Measurements from ENCODE around the gene MGAT4C.

Gene MGAT4C

GRCh38 chr12:86261142-86261541, 5.0 kb upstream of the MGAT4C start:
- Histone ChIP-seq H3K27ac (ENCODE audit: low read depth, low read length) (no peak overlapping the region), H3K9me3 (ENCODE audit: control insufficient read depth, insufficient read depth, low read depth, low read length) (no peaks in the 10 kb centered on the region), H3K4me3 (ENCODE audit: low read depth, low read length) (no peak overlapping the region), H3K27me3 (ENCODE audit: control insufficient read depth, insufficient read depth, low read length) (no peaks in the 10 kb centered on the region), H3K9ac (ENCODE audit: low read length) (no peak overlapping the region), H3K4me1 (ENCODE audit: control insufficient read depth, insufficient read depth, low read length) (peaks cover 13% of the 10 kb centered on the region; the same call in 1 of the 2 replicates), H3K36me3 (ENCODE audit: control insufficient read depth, insufficient read depth, low read length) (no peaks in the 10 kb centered on the region)

- no peak overlapping the region for H3K27ac ChIP-seq (ENCODE audit: low read depth, low read length)
- no peak overlapping the region for H3K4me3 ChIP-seq (ENCODE audit: low read depth, low read length)
- no peaks in the 10 kb centered on the region for H3K9me3 ChIP-seq (ENCODE audit: control insufficient read depth, insufficient read depth, low read depth, low read length)
- no peaks in the 10 kb centered on the region for H3K36me3 ChIP-seq (ENCODE audit: control insufficient read depth, insufficient read depth, low read length)
- H3K27me3 ChIP-seq (ENCODE audit: control insufficient read depth, insufficient read depth, low read length), result no peaks in the 10 kb centered on the region
- no peak overlapping the region for H3K9ac ChIP-seq (ENCODE audit: low read length)
- H3K4me1 ChIP-seq (ENCODE audit: control insufficient read depth, insufficient read depth, low read length), result peaks cover 13% of the 10 kb centered on the region; the same call in 1 of the 2 replicates
Measured at GRCh38 chr12:86260183-86260582, 4.0 kb upstream of the MGAT4C start.

- Histone ChIP-seq H3K4me3 (ENCODE audit: low read depth, low read length) (no peak overlapping the region), H3K9ac (ENCODE audit: low read length) (no peak overlapping the region), H3K4me1 (ENCODE audit: control insufficient read depth, insufficient read depth, low read length) (peaks cover 10% of the 10 kb centered on the region; the same call in 1 of the 2 replicates)
Measured at GRCh38 chr12:86257134-86257533, 943 bp upstream of the MGAT4C start.

GRCh38 chr12:86254399-86255107, 1.6 kb downstream of the MGAT4C start:
- H3K27me3 ChIP-seq (ENCODE audit: control insufficient read depth, insufficient read depth, low read length), result no peaks in the 10 kb centered on the region
- peak overlapping the region; percentile 47; the same call in 1 of the 2 replicates for H3K27ac ChIP-seq (ENCODE audit: low read depth, low read length)
- H3K36me3 ChIP-seq (ENCODE audit: control insufficient read depth, insufficient read depth, low read length), result no peaks in the 10 kb centered on the region
- no peak overlapping the region for H3K4me3 ChIP-seq (ENCODE audit: low read depth, low read length)
- no peaks in the 10 kb centered on the region for H3K9me3 ChIP-seq (ENCODE audit: control insufficient read depth, insufficient read depth, low read depth, low read length)
- H3K9ac ChIP-seq (ENCODE audit: low read length), result no peak overlapping the region
- peaks cover 8% of the 10 kb centered on the region for H3K4me1 ChIP-seq (ENCODE audit: control insufficient read depth, insufficient read depth, low read length)

More at GRCh38 chr12:86257134-86257533, 943 bp upstream of the MGAT4C start:
- H3K36me3 ChIP-seq (ENCODE audit: control insufficient read depth, insufficient read depth, low read length), result no peaks in the 10 kb centered on the region
- no peaks in the 10 kb centered on the region for H3K9me3 ChIP-seq (ENCODE audit: control insufficient read depth, insufficient read depth, low read depth, low read length)
- no peak overlapping the region for H3K27ac ChIP-seq (ENCODE audit: low read depth, low read length)
- no peaks in the 10 kb centered on the region for H3K27me3 ChIP-seq (ENCODE audit: control insufficient read depth, insufficient read depth, low read length)

GRCh38 chr12:86249851-86250250, 6.3 kb downstream of the MGAT4C start:
- Histone ChIP-seq H3K4me3 (ENCODE audit: low read depth, low read length) (no peak overlapping the region), H3K36me3 (ENCODE audit: control insufficient read depth, insufficient read depth, low read length) (no peaks in the 10 kb centered on the region), H3K27me3 (ENCODE audit: control insufficient read depth, insufficient read depth, low read length) (no peaks in the 10 kb centered on the region), H3K9me3 (ENCODE audit: control insufficient read depth, insufficient read depth, low read depth, low read length) (no peaks in the 10 kb centered on the region), H3K27ac (ENCODE audit: low read depth, low read length) (no peak overlapping the region), H3K4me1 (ENCODE audit: control insufficient read depth, insufficient read depth, low read length) (peaks cover 6% of the 10 kb centered on the region), H3K9ac (ENCODE audit: low read length) (no peak overlapping the region)

GRCh38 chr12:86249276-86249675, 6.9 kb downstream of the MGAT4C start:
- Histone ChIP-seq H3K27me3 (ENCODE audit: control insufficient read depth, insufficient read depth, low read length) (no peaks in the 10 kb centered on the region), H3K4me1 (ENCODE audit: control insufficient read depth, insufficient read depth, low read length) (peaks cover 6% of the 10 kb centered on the region), H3K9me3 (ENCODE audit: control insufficient read depth, insufficient read depth, low read depth, low read length) (no peaks in the 10 kb centered on the region), H3K36me3 (ENCODE audit: control insufficient read depth, insufficient read depth, low read length) (no peaks in the 10 kb centered on the region), H3K9ac (ENCODE audit: low read length) (no peak overlapping the region), H3K4me3 (ENCODE audit: low read depth, low read length) (no peak overlapping the region), H3K27ac (ENCODE audit: low read depth, low read length) (no peak overlapping the region)

- Histone ChIP-seq H3K9ac (ENCODE audit: low read length) (no peak overlapping the region), H3K36me3 (ENCODE audit: control insufficient read depth, insufficient read depth, low read length) (no peaks in the 10 kb centered on the region), H3K27ac (ENCODE audit: low read depth, low read length) (no peak overlapping the region), H3K4me1 (ENCODE audit: control insufficient read depth, insufficient read depth, low read length) (peaks cover 6% of the 10 kb centered on the region), H3K27me3 (ENCODE audit: control insufficient read depth, insufficient read depth, low read length) (no peaks in the 10 kb centered on the region), H3K4me3 (ENCODE audit: low read depth, low read length) (no peak overlapping the region), H3K9me3 (ENCODE audit: control insufficient read depth, insufficient read depth, low read depth, low read length) (no peaks in the 10 kb centered on the region)
Measured at GRCh38 chr12:86247871-86248270, 8.3 kb downstream of the MGAT4C start.

- Histone ChIP-seq H3K27me3 (ENCODE audit: control insufficient read depth, insufficient read depth, low read length) (no peaks in the 10 kb centered on the region), H3K9me3 (ENCODE audit: control insufficient read depth, insufficient read depth, low read depth, low read length) (no peaks in the 10 kb centered on the region), H3K36me3 (ENCODE audit: control insufficient read depth, insufficient read depth, low read length) (no peaks in the 10 kb centered on the region), H3K27ac (ENCODE audit: low read depth, low read length) (no peak overlapping the region), H3K4me3 (ENCODE audit: low read depth, low read length) (no peak overlapping the region), H3K4me1 (ENCODE audit: control insufficient read depth, insufficient read depth, low read length) (no peaks in the 10 kb centered on the region), H3K9ac (ENCODE audit: low read length) (no peak overlapping the region)
Measured at GRCh38 chr12:86241600-86241999, 14.6 kb downstream of the MGAT4C start.

- peaks cover 14% of the 10 kb centered on the region for H3K4me1 ChIP-seq (ENCODE audit: control insufficient read depth, insufficient read depth, low read length)
- H3K36me3 ChIP-seq (ENCODE audit: control insufficient read depth, insufficient read depth, low read length), result no peaks in the 10 kb centered on the region
- H3K9me3 ChIP-seq (ENCODE audit: control insufficient read depth, insufficient read depth, low read depth, low read length), result no peaks in the 10 kb centered on the region
- H3K27me3 ChIP-seq (ENCODE audit: control insufficient read depth, insufficient read depth, low read length), result no peaks in the 10 kb centered on the region
- no peak overlapping the region for H3K4me3 ChIP-seq (ENCODE audit: low read depth, low read length)
- H3K9ac ChIP-seq (ENCODE audit: low read length), result no peak overlapping the region
- H3K27ac ChIP-seq (ENCODE audit: low read depth, low read length), result no peak overlapping the region
Measured at GRCh38 chr12:86234316-86234855, 21.8 kb downstream of the MGAT4C start.

GRCh38 chr12:86233126-86233525, 23.1 kb downstream of the MGAT4C start:
- peaks cover 14% of the 10 kb centered on the region for H3K4me1 ChIP-seq (ENCODE audit: control insufficient read depth, insufficient read depth, low read length)
- H3K4me3 ChIP-seq (ENCODE audit: low read depth, low read length), result no peak overlapping the region
- H3K9me3 ChIP-seq (ENCODE audit: control insufficient read depth, insufficient read depth, low read depth, low read length), result no peaks in the 10 kb centered on the region
- H3K27me3 ChIP-seq (ENCODE audit: control insufficient read depth, insufficient read depth, low read length), result no peaks in the 10 kb centered on the region
- no peak overlapping the region for H3K9ac ChIP-seq (ENCODE audit: low read length)
- H3K27ac ChIP-seq (ENCODE audit: low read depth, low read length), result no peak overlapping the region
- H3K36me3 ChIP-seq (ENCODE audit: control insufficient read depth, insufficient read depth, low read length), result no peaks in the 10 kb centered on the region

- no peaks in the 10 kb centered on the region for H3K36me3 ChIP-seq (ENCODE audit: control insufficient read depth, insufficient read depth, low read length)
- no peaks in the 10 kb centered on the region for H3K9me3 ChIP-seq (ENCODE audit: control insufficient read depth, insufficient read depth, low read depth, low read length)
- peak overlapping the region; percentile 38; the same call in 1 of the 2 replicates for H3K27ac ChIP-seq (ENCODE audit: low read depth, low read length)
- H3K4me3 ChIP-seq (ENCODE audit: low read depth, low read length), result no peak overlapping the region
- H3K4me1 ChIP-seq (ENCODE audit: control insufficient read depth, insufficient read depth, low read length), result peaks cover 14% of the 10 kb centered on the region
- H3K9ac ChIP-seq (ENCODE audit: low read length), result no peak overlapping the region
- no peaks in the 10 kb centered on the region for H3K27me3 ChIP-seq (ENCODE audit: control insufficient read depth, insufficient read depth, low read length)
Measured at GRCh38 chr12:86230516-86231146, 25.6 kb downstream of the MGAT4C start.

Measured in HUES6 (cell line).